Rectal smooth muscle tissue (tissue), 1 donor: ENCODE measurements around the gene FAM20C.
A peak's percentile ranks its signal among the peaks of the same experiment; 100 is the strongest.

Experiments
- H3K27ac ChIP-seq: one replicate; pipeline ENCODE4 v1.7.0; 2013; ENCODE audit warnings: low read depth, low read length, inconsistent platforms
- H3K27me3 ChIP-seq: one replicate; pipeline ENCODE4 v1.7.0; 2013; ENCODE audit warnings: low read length; ENCODE audit not compliant: control insufficient read depth, insufficient read depth
- H3K36me3 ChIP-seq: one replicate; pipeline ENCODE4 v1.7.0; 2013; ENCODE audit warnings: low read length; ENCODE audit not compliant: control insufficient read depth, insufficient read depth
- H3K4me1 ChIP-seq: one replicate; pipeline ENCODE4 v1.7.0; 2013; ENCODE audit warnings: low read length; ENCODE audit not compliant: control insufficient read depth, insufficient read depth
- H3K4me3 ChIP-seq: one replicate; pipeline ENCODE4 v1.7.0; 2013; ENCODE audit warnings: low read length
- H3K9ac ChIP-seq: one replicate; pipeline ENCODE4 v1.7.0; 2013; ENCODE audit warnings: low read length

The FAM20C gene

DNA sequence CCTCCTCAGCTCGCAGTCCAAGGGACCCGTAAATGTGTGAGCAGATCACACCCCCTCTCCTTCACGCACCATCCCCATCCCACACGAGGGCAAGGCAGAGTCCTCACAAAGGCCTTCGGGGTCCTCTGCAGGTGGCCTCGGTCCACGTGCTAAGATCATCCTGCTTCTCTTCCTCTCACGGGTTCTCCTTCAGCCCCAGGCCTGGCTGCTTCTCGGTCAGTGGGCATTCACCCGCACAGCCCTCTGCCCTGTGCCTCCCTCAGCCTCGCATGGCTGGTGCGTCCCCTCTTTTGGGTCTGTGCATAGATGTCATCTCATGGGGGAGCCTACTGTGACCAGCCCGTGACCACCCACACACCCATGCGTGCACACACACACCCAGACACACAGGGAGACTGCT lies 80.3 kb downstream of the FAM20C start:
- H3K27ac ChIP-seq = no peak overlapping the region
- H3K27me3 ChIP-seq = no peaks in the 10 kb centered on the region
- no peak overlapping the region for H3K9ac ChIP-seq
- no peaks in the 10 kb centered on the region for H3K36me3 ChIP-seq
- no peaks in the 10 kb centered on the region for H3K4me1 ChIP-seq
- H3K4me3 ChIP-seq = no peak overlapping the region

DNA sequence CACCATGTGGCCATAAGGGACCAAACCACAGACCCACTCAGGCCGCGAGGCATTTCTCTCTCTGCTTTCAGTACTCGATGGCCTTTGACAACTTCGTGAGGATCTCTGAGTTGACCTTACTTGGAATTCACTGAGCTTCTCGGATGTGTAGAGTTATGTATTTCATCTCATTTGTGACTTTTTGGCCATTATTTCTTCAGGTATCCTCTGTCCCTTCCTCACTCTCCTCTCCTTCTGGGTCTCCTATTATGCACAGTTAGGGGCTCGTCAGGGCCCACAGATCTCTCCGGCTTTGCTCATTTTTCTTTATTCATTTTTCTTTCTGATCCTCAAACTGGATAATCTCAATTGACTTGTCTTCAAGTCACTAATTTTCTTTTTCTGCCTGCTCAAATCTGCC lies 81.0 kb downstream of the FAM20C start:
- no peak overlapping the region for H3K27ac ChIP-seq
- no peaks in the 10 kb centered on the region for H3K36me3 ChIP-seq
- H3K4me3 ChIP-seq = no peak overlapping the region
- no peak overlapping the region for H3K9ac ChIP-seq
- H3K4me1 ChIP-seq = no peaks in the 10 kb centered on the region
- H3K27me3 ChIP-seq = no peaks in the 10 kb centered on the region

DNA sequence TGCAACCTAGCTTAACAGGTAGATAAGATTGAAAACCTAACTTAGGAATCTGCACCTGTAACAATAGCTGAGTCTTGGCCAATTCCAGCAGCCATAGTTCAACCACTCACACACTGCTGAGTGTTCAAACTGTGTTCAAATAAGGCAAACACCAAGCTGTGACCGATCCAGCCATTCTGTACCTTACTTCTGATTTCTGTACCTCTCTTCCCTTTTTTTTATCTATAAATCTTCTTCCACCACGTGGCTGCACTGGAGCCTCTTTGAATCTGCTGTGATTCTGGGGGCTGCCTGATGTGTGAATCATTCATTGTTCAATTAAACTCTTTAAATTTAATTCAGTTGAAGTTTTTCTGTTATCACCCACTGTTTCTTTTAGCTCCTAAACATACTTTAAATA lies 81.9 kb downstream of the FAM20C start:
- no peaks in the 10 kb centered on the region for H3K27me3 ChIP-seq
- no peak overlapping the region for H3K4me3 ChIP-seq
- no peaks in the 10 kb centered on the region for H3K4me1 ChIP-seq
- H3K27ac ChIP-seq = no peak overlapping the region
- H3K36me3 ChIP-seq = no peaks in the 10 kb centered on the region
- no peak overlapping the region for H3K9ac ChIP-seq

DNA sequence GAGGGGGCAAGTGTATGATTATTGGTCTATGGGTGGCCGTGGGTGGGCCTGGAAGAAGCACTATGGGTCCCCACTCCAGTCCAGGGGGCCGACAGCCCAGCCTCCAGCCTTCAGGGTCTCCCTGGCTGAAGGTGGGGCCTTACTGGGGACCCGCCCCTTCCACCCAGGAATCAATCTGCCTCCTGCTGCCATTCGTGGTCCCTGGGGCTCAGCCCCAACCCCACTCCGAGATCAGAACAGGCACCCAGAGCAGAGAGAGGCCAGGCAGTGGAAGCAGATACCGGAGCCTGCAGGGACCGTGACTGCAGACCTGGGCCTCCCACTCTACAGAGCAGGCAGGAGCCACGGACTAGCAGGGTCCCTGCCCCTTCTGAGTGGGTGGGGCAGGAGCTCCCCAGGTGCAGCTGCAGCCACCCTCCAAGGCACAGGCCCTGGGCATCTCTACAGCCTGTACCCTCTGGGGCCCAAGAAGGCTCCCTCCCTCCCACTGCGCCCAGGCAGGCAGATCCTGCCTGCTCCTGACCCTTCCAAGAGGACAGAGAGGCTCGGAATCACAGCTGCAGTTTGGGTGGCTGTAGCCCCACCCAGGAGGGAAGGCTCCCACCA lies 84.0 kb downstream of the FAM20C start:
- no peaks in the 10 kb centered on the region for H3K27me3 ChIP-seq
- no peaks in the 10 kb centered on the region for H3K4me1 ChIP-seq
- H3K4me3 ChIP-seq = no peak overlapping the region
- no peaks in the 10 kb centered on the region for H3K36me3 ChIP-seq
- H3K27ac ChIP-seq = no peak overlapping the region
- no peak overlapping the region for H3K9ac ChIP-seq

DNA sequence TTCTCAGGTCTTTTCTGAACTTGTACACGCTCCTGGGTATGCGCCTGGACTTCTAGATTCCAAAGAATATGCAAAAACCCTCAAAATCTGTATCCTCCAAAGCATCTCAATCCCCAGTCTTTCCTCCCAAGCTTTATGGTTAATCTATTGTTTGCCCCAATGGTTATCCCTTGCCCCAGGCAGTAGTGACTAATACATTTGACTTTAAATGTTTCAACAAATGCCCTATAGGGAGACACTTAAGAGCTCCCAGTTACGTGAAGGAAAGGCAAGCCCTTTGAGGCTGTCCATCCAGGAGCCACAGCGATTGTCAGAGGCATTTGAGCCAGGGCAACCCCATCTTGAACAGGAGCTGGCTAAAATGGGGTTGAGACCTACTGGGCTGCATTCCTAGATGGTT lies 84.9 kb downstream of the FAM20C start:
- H3K27me3 ChIP-seq = no peaks in the 10 kb centered on the region
- no peak overlapping the region for H3K9ac ChIP-seq
- no peak overlapping the region for H3K27ac ChIP-seq
- no peak overlapping the region for H3K4me3 ChIP-seq
- no peaks in the 10 kb centered on the region for H3K4me1 ChIP-seq
- no peaks in the 10 kb centered on the region for H3K36me3 ChIP-seq

DNA sequence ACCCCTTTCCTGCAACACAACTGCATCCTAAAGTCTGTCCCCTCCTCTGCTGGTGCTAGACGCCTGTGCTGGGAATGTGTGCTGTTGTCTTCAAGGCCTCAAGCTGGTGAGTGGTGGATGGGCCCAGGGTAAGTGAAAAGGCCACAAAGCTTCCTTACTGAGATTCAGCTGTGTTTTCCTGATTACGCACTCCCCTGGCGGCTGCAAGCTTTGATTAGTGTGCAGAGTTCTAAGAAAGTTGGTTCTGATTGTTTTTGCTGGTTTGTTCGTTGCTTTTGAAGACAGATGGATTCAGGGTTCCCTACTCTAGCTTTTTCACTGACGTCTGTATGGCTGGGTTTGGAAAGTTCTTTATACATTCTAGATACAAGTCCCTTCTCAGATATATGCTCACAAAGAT lies 85.7 kb downstream of the FAM20C start:
- Histone ChIP-seq H3K27me3 (no peaks in the 10 kb centered on the region), H3K27ac (no peak overlapping the region), H3K4me1 (no peaks in the 10 kb centered on the region)

DNA sequence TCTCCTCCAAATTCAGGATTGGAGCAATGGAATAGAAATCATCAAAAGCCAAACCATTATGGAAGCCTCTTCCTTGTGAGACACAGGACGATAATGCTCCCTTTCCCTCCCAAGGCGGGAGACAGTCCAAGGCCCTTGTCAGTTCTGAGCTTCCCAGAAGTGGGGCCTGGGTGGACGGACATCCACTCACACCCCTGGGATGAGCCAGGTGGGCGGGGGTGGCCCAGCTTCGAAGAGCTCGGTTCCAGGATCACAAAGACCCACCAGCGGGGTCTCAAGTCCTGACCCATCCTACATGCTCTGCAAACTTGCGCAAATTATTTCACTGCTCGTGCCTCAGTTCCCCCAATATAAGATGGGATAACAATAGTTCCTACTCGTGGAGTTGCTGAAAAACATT lies 87.5 kb downstream of the FAM20C start:
- no peaks in the 10 kb centered on the region for H3K27me3 ChIP-seq
- no peak overlapping the region for H3K27ac ChIP-seq
- no peak overlapping the region for H3K4me3 ChIP-seq
- no peaks in the 10 kb centered on the region for H3K4me1 ChIP-seq
- no peaks in the 10 kb centered on the region for H3K36me3 ChIP-seq
- no peak overlapping the region for H3K9ac ChIP-seq

More for the DNA sequence above, 85.7 kb downstream of the FAM20C start:
- no peak overlapping the region for H3K4me3 ChIP-seq
- H3K36me3 ChIP-seq = no peaks in the 10 kb centered on the region
- H3K9ac ChIP-seq = no peak overlapping the region

DNA sequence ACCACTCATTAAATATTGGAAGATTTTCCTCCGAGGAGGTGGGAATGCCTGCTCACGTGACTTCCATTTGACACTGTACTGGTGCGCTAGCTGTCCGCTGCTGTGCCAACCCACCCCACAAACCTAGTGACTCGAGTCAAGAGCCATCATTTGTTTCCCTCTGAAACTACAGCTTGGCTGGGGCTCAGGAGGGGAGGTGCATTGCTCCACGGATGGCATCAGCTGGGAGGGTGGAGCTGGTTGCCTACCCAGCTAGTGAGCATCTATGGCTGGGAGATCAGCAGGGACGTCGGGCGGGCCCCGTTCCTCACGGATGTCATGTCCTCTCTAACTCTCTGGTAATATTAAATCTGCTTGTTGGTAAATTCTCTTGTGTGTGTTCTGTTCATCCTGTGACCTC lies 88.1 kb downstream of the FAM20C start:
- no peaks in the 10 kb centered on the region for H3K27me3 ChIP-seq
- H3K4me3 ChIP-seq = no peak overlapping the region
- no peaks in the 10 kb centered on the region for H3K4me1 ChIP-seq
- H3K27ac ChIP-seq = no peak overlapping the region
- no peaks in the 10 kb centered on the region for H3K36me3 ChIP-seq
- no peak overlapping the region for H3K9ac ChIP-seq

DNA sequence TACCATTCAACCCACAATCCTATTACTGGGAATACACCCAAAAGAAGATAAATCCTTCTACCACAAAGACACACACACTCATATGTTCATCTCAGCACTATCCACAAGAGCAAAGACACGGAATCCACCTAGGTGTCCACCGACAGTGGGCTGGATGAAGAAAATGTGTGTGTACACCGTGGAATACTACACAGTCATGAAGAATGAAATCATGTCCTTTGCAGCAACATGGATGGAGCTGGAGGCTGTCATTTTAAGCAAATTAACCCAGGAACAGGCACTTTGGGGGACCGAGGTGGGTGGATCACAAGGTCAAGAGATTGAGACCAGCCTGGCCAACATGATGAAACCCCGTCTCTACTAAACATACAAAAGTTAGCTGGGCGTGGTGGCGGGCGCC lies 89.3 kb downstream of the FAM20C start:
- Histone ChIP-seq H3K27me3 (no peaks in the 10 kb centered on the region), H3K9ac (no peak overlapping the region), H3K27ac (no peak overlapping the region), H3K36me3 (no peaks in the 10 kb centered on the region), H3K4me1 (no peaks in the 10 kb centered on the region), H3K4me3 (no peak overlapping the region)

DNA sequence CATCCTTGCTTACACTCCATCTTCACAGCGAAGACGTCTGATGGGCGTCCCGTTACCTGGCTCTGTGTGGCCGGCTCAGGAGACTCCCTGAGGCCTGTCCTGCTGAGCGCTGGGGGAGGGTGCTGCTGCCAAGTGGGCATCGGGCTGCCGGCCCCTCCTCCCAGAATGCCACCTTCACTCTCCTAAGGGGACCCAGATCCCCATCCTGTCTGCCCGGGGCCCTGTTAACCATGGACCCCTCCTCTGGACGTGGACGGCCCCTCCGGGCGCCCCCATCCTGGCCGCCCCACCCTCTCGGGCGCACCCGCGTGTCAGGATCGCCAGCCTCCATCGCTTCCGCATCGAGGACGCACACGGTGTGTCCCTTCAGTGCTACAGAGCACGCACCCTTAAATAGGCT lies 90.2 kb downstream of the FAM20C start:
- no peak overlapping the region for H3K27ac ChIP-seq
- no peak overlapping the region for H3K9ac ChIP-seq
- H3K4me3 ChIP-seq = no peak overlapping the region
- H3K27me3 ChIP-seq = no peaks in the 10 kb centered on the region
- no peaks in the 10 kb centered on the region for H3K36me3 ChIP-seq
- no peaks in the 10 kb centered on the region for H3K4me1 ChIP-seq

DNA sequence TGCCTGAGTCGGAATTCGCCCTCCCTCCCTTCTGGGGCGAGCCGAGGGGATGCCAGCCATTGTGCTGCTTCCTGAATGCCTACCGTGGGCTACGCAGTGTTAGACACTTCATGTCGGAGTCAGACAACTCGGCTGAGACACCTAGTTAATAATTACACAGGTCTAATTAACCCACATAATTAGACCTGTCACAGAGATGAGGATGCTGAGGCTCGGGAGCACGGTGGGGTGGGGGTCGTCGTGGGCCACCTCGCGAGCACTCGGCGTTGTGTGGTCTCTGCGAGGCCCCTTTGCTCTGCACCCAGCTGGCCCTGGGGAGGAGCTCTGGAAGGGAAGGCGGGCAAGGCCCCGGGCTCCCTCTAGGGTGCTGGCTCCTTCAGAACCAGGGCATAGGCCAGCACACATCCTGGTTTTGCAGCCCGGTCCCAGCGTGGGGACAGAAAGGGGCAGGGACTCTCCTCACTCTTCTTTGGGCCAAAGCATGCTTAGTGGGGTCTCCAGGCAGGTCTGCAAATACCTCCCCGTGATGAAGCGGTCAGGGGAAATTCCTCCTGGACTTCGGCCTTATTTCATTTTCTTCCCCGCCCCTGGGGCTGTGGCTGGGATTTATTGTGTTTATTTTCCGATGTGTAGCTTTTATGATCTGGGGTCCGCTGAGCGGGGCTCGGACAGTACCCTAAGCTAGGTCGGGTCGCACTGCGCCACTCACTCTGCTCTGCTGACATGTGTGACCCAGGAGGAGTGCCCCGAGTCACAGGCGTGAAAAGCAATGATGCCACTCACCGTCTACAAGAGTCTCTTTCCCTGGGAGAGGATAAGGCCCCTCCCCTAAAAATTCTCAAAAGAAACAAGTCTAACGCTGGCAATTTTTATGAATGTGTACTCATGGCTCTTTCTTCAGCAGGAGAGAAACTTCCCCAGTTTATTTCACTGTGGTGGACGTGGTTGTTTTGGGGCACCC lies 92.7 kb downstream of the FAM20C start:
- Histone ChIP-seq H3K9ac (peak overlapping the region; percentile 30), H3K27me3 (peaks cover 5% of the 10 kb centered on the region), H3K4me1 (no peaks in the 10 kb centered on the region), H3K36me3 (no peaks in the 10 kb centered on the region), H3K4me3 (peak overlapping the region; percentile 32), H3K27ac (no peak overlapping the region)

DNA sequence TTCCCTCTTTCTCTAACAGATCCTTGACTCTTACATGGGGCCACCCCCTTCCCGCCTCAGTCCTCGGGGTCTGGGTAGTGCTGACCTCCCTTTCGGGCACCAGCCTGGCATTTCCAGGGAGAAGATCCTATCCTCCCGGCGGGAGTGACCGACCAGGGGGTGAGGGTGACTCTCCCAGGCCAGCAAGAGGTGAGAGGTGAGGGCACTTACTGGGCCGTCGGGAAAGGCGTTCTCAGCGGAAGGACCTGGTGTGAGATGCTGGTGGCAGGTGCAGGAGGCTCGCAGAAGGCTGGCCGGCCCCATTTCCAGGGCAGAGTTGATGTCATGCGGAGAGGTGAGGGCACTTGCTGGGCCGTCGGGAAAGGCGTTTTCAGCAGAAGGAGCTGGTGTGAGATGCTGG lies 93.4 kb downstream of the FAM20C start:
- Histone ChIP-seq H3K9ac (no peak overlapping the region), H3K27ac (no peak overlapping the region), H3K4me3 (no peak overlapping the region), H3K36me3 (no peaks in the 10 kb centered on the region), H3K4me1 (no peaks in the 10 kb centered on the region), H3K27me3 (peaks cover 11% of the 10 kb centered on the region)

DNA sequence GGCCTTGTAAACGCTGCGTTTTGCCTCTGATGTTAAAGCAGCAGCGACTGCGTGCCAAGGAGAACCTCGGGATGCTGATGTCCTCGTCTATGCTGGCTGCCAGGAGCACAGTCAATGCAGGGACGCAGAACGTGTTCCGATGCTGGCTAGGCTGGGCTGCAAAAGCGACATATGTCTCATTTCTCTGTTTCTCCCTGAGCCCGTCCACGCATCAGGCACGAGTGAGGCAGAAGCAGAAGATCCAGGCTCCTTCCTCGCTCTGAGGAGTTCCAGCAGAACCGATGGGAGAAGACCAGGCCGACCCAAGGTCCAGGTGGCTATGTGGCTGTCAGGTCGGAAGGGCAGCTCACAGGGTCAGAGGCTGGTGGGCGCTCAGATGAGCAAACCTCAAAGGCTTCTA lies 93.9 kb downstream of the FAM20C start:
- Histone ChIP-seq H3K9ac (no peak overlapping the region), H3K4me3 (no peak overlapping the region), H3K36me3 (no peaks in the 10 kb centered on the region), H3K27me3 (peaks cover 12% of the 10 kb centered on the region), H3K4me1 (no peaks in the 10 kb centered on the region), H3K27ac (no peak overlapping the region)
